ENCODE measurements around the gene STC2.
"Not testable (repeated sequence)": the region's sequence is repeated elsewhere in the genome, so short reads cannot be mapped to it uniquely, and the experiment has no call there.

The STC2 gene

GRCh38 chr5:173293817-173294672 is 34.2 kb downstream of the STC2 start:
- DNase-seq, result peak; percentile 65

GRCh38 chr5:173291722-173292658 is 36.2 kb downstream of the STC2 start:
- DNase-seq, result no peak

- no peak for DNase-seq
These were observed 37.6 kb downstream of the STC2 start for GRCh38 chr5:173290477-173291131.

- DNase-seq, result no peak
These were observed 38.8 kb downstream of the STC2 start for GRCh38 chr5:173289372-173289771.

GRCh38 chr5:173288632-173289031 is 39.6 kb downstream of the STC2 start:
- no peak for DNase-seq

GRCh38 chr5:173287086-173287485 is 41.1 kb downstream of the STC2 start:
- no peak for DNase-seq

GRCh38 chr5:173284343-173284958 is 43.8 kb downstream of the STC2 start:
- DNase-seq, result not testable (repeated sequence)

- peak; percentile 15 for DNase-seq
These were observed 44.6 kb downstream of the STC2 start for GRCh38 chr5:173283318-173284288.

- no peak for DNase-seq
These were observed 45.3 kb downstream of the STC2 start for GRCh38 chr5:173282916-173283315.

- no peak for DNase-seq
These were observed 46.3 kb downstream of the STC2 start for GRCh38 chr5:173281910-173282309.

- no peak for DNase-seq
These were observed 49.0 kb downstream of the STC2 start for GRCh38 chr5:173279166-173279565.

GRCh38 chr5:173278641-173279040 is 49.6 kb downstream of the STC2 start:
- DNase-seq, result no peak

- no peak for DNase-seq
These were observed 50.0 kb downstream of the STC2 start for GRCh38 chr5:173278172-173278571.

- no peak for DNase-seq
These were observed 53.4 kb downstream of the STC2 start for GRCh38 chr5:173274771-173275170.

GRCh38 chr5:173271419-173271818 is 56.8 kb downstream of the STC2 start:
- DNase-seq, result no peak

- no peak for DNase-seq
These were observed 59.3 kb downstream of the STC2 start for GRCh38 chr5:173268750-173269432.

- no peak for DNase-seq
These were observed 62.8 kb downstream of the STC2 start for GRCh38 chr5:173265433-173265832.
